ENCODE data around the gene PARVG.

GRCh38 chr22:44136112-44136511 lies 44.6 kb upstream of the PARVG start:
- TF ChIP-seq CTCF (IDR thresholded peaks at IDR 0.05) = no peak
- TF ChIP-seq POLR2AphosphoS5 (IDR thresholded peaks at IDR 0.05) = no peak
- TF ChIP-seq POLR2A (IDR thresholded peaks at IDR 0.05; ENCODE audit: low read depth) = no peak
- no peak for TF ChIP-seq EP300 (IDR thresholded peaks at IDR 0.05)

All from esophagus muscularis mucosa (tissue), 4 donors.